ENCODE measurements around the gene RPRD1B. TPM values are rescaled to one million over a fixed set of nuclear protein-coding genes. Genes with fewer than 3 reads are reported as not detected.

Gene RPRD1B
- total and polyA plus RNA-seq, 2 donors (not counting 3 experiments of a cell fraction or from before 2014, with no cell fraction given) = 13.0 to 29.3 TPM

- peaks cover 46% of the 10 kb centered on the region for H3K4me1 ChIP-seq (ENCODE audit: control insufficient read depth, extremely low read depth, insufficient read depth, low read length)
- no peak overlapping the region for H3K4me2 ChIP-seq (ENCODE audit: insufficient read depth, low read length)
- no peaks in the 10 kb centered on the region for H3K9me1 ChIP-seq (replicated peaks; ENCODE audit: control insufficient read depth, extremely low read depth, insufficient read depth, low read length)
- no peaks in the 10 kb centered on the region for H3K9me3 ChIP-seq (replicated peaks; ENCODE audit: control insufficient read depth, insufficient read depth, low read length)
- H2AFZ ChIP-seq (ENCODE audit: low read depth, low read length) = no peak overlapping the region
- no peaks in the 10 kb centered on the region for H3K36me3 ChIP-seq (ENCODE audit: control insufficient read depth in 2 of 2, extremely low read depth in 1 of 2, insufficient read depth in 2 of 2, low read length in 2 of 2)
- H3K79me2 ChIP-seq (ENCODE audit: control insufficient read depth, insufficient read depth, low read length) = no peaks in the 10 kb centered on the region
- dilution Hi-C loops (cut with MboI; ENCODE audit: extremely low pct_ligation_motif_present, low sequenced_read_pairs) (no loop called here), intact Hi-C loops (cut with micrococcal nuclease) (no loop called here)
- no peak overlapping the region for H3K27ac ChIP-seq (ENCODE audit: insufficient read depth, low read depth, low read length)
- CTCF ChIA-PET = interaction anchor here (1.2 to 1.5 kb wide), 2 partner anchors 22 to 48 kb away, joined by 3 to 5 read pairs; no protein-coding TSS in a partner anchor
- no peak for TF ChIP-seq CTCF (IDR thresholded peaks at IDR 0.05; ENCODE audit: extremely low read depth in 1 of 2, insufficient read depth in 1 of 2, low read depth in 1 of 2, low read length in 2 of 2)
- TF ChIP-seq EZH2 (IDR thresholded peaks at IDR 0.05; ENCODE audit: borderline replicate concordance, low read depth, low read length, severe bottlenecking) = no peak
- no peak for TF ChIP-seq POLR2AphosphoS5 (IDR thresholded peaks at IDR 0.05; ENCODE audit: insufficient read depth, low read depth, low read length)
- no peaks in the 10 kb centered on the region for H3K27me3 ChIP-seq (ENCODE audit: control insufficient read depth in 2 of 2, insufficient read depth in 2 of 2, low read length in 2 of 2)
- POLR2A ChIA-PET = interaction anchor here (0.7 kb wide), 1 partner anchor 27 kb away, joined by 3 read pairs; no protein-coding TSS in a partner anchor
- DNase-seq (ENCODE audit: low read depth, low spot score) (no peak), FAIRE-seq (no peak)
- BruUV-seq (replicated peaks) = no TSS peak
- H3K4me3 ChIP-seq (replicated peaks in 1 of 3; ENCODE audit: insufficient read depth in 1 of 3, low read depth in 1 of 3, low read length in 3 of 3) = no peak overlapping the region
- no peak overlapping the region for H3K9ac ChIP-seq (replicated peaks; ENCODE audit: extremely low read depth, insufficient read depth, low read length)
- no peaks in the 10 kb centered on the region for H4K20me1 ChIP-seq (replicated peaks; ENCODE audit: control insufficient read depth, extremely low read depth, insufficient read depth, low read length)
Observed at GRCh38 chr20:38121741-38122140, 88.2 kb downstream of the RPRD1B start.

GRCh38 chr20:38123021-38123587, 89.6 kb downstream of the RPRD1B start:
- Histone ChIP-seq H3K4me2 (ENCODE audit: insufficient read depth, low read length) (peak overlapping the region; percentile 9), H3K9me1 (replicated peaks; ENCODE audit: control insufficient read depth, extremely low read depth, insufficient read depth, low read length) (no peaks in the 10 kb centered on the region), H3K27ac (ENCODE audit: insufficient read depth, low read depth, low read length) (peak overlapping the region; percentile 66), H4K20me1 (replicated peaks; ENCODE audit: control insufficient read depth, extremely low read depth, insufficient read depth, low read length) (no peaks in the 10 kb centered on the region), H3K9ac (replicated peaks; ENCODE audit: extremely low read depth, insufficient read depth, low read length) (peak overlapping the region; percentile 18), H3K36me3 (ENCODE audit: control insufficient read depth in 2 of 2, extremely low read depth in 1 of 2, insufficient read depth in 2 of 2, low read length in 2 of 2) (no peaks in the 10 kb centered on the region), H3K79me2 (ENCODE audit: control insufficient read depth, insufficient read depth, low read length) (no peaks in the 10 kb centered on the region), H3K9me3 (replicated peaks; ENCODE audit: control insufficient read depth, insufficient read depth, low read length) (no peaks in the 10 kb centered on the region), H3K4me1 (ENCODE audit: control insufficient read depth, extremely low read depth, insufficient read depth, low read length) (peaks cover 46% of the 10 kb centered on the region), H3K27me3 (ENCODE audit: control insufficient read depth in 2 of 2, insufficient read depth in 2 of 2, low read length in 2 of 2) (no peaks in the 10 kb centered on the region), H2AFZ (ENCODE audit: low read depth, low read length) (peak overlapping the region; percentile 94), H3K4me3 (replicated peaks in 1 of 3; ENCODE audit: insufficient read depth in 1 of 3, low read depth in 1 of 3, low read length in 3 of 3) (no peak overlapping the region)
- DNase-seq (ENCODE audit: low read depth, low spot score) = peak; percentile 57
- ChIA-PET POLR2A (interaction anchor here (1.1 kb wide), 1 partner anchor 35 kb away, joined by 4 read pairs; no protein-coding TSS in a partner anchor), CTCF (interaction anchor here (1.0 to 1.6 kb wide), 5 partner anchors 9 to 66 kb away, joined by 3 to 15 read pairs (median 7); no protein-coding TSS in a partner anchor)
- no peak for FAIRE-seq
- dilution Hi-C loops (cut with MboI; ENCODE audit: extremely low pct_ligation_motif_present, low sequenced_read_pairs) = no loop called here
- TF ChIP-seq EZH2 (IDR thresholded peaks at IDR 0.05; ENCODE audit: borderline replicate concordance, low read depth, low read length, severe bottlenecking) (no peak), GATA2 (IDR thresholded peaks at IDR 0.05; ENCODE audit: insufficient read depth, insufficient read length, low read depth, low read length) (peak; percentile 11)
- BruUV-seq (replicated peaks) = no TSS peak
- intact Hi-C loops (cut with micrococcal nuclease) = no loop called here
